SU-DHL-6 (cell line): ENCODE measurements around the gene AGAP6.

Experiments used
- EZH2phosphoT487 ChIP-seq: fragments of 200-600 bp; sonication (generic), shearing (Covaris generic); conservative IDR thresholded peaks from 2 replicates; pipeline ENCODE4 v1.6.1; 2018; ENCODE audit warnings: mild to moderate bottlenecking, antibody characterized with exemption, low read length, moderate library complexity, mixed read lengths
- TF ChIP-seq, protein P1 (sequence below): fragments of 200-600 bp; sonication (generic); IDR thresholded peaks from one replicate; pipeline ENCODE4 v1.5.1; 2017; ENCODE audit warnings: antibody characterized with exemption, mild to moderate bottlenecking, low read length, moderate library complexity; ENCODE audit not compliant: insufficient read depth, poor library complexity, severe bottlenecking

DNA sequence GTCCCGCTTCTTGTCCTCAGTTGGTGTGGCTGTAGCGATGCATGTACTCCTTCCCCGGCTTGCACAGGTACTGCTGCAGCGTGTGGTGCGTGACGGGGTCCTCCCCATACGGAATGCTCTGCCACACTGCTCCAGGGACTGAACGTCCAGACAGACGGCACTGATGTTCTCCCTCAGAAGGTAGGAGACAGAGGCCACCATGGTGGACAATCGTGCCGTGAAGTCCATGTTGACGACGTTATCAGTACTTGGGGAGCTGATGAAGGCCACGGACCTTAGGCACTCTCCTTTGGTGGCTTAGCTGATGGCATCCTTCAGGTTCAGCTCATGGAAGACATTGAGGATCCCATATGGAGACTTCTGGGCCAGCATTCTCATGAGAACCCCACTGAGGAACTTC is 37.4 kb downstream of the AGAP6 start:
- TF ChIP-seq, protein P1, sequence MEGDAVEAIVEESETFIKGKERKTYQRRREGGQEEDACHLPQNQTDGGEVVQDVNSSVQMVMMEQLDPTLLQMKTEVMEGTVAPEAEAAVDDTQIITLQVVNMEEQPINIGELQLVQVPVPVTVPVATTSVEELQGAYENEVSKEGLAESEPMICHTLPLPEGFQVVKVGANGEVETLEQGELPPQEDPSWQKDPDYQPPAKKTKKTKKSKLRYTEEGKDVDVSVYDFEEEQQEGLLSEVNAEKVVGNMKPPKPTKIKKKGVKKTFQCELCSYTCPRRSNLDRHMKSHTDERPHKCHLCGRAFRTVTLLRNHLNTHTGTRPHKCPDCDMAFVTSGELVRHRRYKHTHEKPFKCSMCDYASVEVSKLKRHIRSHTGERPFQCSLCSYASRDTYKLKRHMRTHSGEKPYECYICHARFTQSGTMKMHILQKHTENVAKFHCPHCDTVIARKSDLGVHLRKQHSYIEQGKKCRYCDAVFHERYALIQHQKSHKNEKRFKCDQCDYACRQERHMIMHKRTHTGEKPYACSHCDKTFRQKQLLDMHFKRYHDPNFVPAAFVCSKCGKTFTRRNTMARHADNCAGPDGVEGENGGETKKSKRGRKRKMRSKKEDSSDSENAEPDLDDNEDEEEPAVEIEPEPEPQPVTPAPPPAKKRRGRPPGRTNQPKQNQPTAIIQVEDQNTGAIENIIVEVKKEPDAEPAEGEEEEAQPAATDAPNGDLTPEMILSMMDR = no peak
- TF ChIP-seq EZH2phosphoT487 = no peak
